Measurements from ENCODE around the gene GRAMD1B.
"Not testable (repeated sequence)": the region's sequence is repeated elsewhere in the genome, so short reads cannot be mapped to it uniquely, and the experiment has no call there.

The GRAMD1B gene

DNA sequence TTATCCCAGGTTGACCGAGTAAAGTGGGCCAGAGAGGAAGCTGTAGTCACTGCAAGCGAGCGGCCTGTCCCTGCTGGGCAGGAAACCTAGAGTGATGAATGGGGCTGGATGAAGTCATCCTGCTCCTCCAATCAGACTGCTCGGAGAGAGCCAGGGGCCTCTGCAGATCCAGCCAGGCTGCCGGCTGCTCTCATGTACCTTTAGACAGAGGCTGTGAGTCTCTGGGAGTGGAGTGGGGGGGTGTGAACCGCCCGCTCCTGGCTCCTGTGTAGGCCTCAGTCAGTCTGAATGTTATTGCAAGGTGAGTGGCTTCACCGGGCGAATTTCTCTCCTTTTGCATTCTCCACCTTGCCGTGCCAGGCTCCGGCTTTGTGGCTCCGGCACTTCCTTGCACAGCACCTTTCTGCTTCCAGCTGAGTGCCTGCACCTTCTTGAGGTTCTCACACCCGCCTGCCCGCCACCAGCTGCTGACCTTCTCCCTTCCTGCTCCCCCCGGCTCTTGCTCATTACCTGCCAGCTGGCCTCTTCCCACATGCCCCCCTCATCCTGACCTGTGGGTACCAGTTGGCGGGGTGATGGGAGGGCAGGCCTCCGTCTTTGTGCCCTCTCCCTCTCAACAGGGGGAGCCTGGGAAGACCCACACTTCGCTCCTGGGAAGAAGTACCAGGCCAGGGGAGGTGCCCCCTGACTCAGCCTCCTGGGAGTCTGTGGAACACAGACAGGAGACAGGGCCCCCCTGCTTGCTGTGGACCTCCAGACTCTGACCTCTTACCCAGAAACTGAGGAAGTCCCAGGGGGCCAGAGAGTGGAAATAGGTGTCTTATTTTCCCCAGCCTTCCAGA is 79.9 kb downstream of the GRAMD1B start:
- peak; percentile 75 for DNase-seq (ENCODE audit: low read depth)

DNA sequence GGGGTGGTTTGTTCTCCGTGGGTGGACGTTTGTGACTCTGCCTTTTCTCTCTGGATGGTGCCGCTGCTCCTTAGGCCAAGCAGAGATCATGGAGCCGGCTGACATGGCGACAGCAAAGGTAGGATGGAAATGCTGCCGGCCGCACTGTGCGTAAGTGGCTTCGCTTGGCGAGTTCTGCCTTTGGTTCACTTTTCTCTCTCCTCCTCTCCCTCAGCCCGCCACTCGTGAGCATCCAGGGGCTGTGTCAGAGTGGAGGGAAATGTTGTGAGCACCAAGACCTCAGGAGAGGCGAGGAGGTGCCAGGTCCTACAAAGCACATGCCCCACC is 80.5 kb downstream of the GRAMD1B start:
- DNase-seq (ENCODE audit: low read depth), result no peak

DNA sequence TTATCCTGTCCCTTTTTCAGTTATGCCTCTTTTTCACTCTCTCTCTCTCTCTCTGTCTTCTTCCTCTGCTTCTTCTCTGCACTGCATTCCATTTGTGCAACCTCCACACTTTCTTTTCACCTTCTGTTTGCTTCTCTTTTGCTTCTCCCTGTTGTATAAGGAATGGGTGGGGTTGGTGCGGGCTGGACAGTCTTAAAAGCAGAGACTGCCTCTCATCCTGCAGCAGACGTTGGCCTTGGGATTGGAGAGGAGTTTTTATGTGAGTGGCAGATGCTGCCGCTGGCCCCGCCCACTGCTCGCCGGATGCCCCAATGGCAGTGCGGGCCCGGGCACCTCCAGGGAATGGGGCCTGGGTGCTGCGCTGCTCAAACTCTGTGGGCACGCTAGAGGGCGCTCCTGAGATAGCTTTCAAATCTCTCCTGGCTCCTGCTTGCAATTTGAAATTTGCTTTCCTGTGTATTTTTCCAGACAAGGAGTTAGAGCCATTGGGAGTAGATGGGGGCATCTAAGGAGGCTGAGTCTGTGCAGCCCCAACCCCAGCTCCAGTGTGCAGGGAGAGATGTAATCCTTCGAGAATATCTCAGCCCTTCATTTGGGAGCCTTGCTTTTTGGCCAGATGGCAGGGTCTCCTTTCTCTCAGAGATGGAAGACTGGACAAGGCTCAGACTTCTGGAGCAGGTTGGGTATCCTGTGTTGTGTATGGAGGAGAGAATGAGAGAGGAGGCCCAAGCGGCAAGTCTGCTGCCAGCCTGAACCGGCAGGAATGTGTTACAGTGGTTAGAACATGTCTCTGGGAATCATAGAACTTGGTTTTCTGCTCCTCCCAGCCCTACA is 81.2 kb downstream of the GRAMD1B start:
- DNase-seq (ENCODE audit: low read depth), result peak; percentile 86

DNA sequence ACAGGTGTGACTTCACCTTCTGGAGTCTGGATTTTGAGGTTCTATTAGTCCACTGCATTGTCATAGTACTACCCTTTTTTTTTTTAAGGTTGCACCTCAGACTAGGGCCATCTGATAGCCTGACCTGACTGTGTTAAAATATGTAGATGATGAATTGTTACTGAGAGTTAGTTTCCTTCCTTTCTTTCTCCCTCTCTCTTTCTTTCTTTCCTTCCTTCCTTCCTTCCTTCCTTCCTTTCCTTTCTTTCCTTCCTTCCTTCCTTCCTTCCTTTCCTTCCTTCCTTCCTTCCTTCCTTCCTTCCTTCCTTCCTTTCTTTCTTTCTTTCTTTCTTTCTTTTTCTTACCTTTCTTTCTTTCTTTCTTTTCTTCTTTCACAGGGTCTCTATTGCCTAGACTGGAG is 83.2 kb downstream of the GRAMD1B start:
- DNase-seq (ENCODE audit: low read depth), result not testable (repeated sequence)

DNA sequence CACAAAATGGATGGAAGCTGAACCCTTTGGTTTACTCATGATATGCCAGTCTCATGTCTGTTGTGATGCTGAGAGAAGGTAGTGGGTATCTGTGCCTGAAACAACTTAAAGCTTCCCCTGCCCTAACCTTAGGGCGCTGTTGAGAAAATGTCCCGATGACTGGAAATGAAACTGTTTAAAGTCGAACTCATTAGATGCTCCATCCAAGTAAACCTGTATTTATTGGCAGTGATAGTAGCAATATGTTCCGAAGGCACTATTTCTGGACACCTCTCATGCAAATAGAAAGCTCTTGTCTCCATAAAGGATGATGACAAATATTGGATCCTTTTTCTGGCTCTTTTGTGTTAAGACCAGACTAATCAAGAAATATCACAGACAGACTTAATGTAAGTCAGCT is 86.2 kb downstream of the GRAMD1B start:
- no peak for DNase-seq (ENCODE audit: low read depth)

DNA sequence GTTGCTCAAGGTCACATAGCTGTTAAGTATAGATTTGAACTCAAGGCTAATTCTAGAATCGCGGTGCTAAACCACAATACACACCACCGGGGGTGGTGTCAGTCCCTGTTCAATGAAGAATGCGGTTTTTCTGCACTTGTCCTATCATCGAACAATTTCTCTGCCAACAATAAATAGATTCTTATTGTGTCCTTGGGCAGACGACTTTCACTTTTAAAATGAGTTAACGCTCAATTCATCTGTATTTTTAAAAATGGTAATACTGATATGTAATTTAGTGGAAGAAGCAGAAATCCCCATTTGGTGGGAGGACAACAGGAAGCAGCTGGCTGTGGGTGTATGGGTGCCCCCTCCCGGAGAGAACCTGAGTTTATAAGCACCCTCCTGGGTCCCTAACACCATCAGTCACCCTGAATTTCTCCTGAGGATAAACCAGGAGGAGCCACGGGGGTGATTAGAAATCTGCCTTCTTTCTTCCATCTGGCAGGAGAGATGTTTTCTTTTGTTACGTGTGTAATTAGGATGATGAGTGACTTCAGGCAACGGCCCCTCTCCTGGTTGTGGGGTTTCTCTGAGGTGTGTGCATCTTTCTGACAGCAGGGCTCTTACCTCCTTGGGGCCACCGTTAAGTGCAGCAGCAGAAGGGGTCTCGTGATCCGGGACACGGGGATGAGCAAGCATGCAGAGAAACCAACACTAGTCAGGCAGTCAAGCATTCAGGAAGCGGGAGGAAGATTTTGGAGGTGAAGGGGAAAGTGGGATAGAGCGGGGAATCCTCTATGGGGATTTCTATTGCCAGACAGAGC is 87.7 kb downstream of the GRAMD1B start:
- no peak for DNase-seq (ENCODE audit: low read depth)

DNA sequence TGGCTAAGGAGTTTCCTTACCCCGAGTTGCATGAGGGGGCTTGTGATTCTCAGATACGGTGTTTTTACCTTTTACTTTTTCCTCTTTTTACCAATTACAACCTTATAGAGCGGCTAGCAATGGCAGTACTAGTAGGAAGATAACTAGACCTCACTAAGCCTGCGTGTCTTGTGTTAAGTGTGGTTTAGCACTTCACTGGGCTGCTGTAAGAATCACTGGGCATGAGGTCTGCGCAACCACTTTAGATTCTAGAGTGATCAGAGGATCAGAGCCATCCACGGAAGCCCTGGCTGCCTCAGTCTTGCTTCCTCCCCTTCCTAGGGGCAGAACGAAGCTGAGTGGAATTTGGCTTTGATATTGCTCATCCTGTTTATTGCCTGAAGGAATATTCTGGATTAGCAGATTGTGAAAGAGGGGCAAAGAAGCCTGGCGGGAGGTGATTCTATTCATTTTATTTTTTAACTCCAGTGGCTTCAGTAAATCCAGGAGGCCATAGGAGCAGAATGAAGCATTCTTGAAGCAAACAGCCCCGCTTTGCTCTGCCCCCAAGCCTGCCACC is 88.5 kb downstream of the GRAMD1B start:
- no peak for DNase-seq (ENCODE audit: low read depth)

DNA sequence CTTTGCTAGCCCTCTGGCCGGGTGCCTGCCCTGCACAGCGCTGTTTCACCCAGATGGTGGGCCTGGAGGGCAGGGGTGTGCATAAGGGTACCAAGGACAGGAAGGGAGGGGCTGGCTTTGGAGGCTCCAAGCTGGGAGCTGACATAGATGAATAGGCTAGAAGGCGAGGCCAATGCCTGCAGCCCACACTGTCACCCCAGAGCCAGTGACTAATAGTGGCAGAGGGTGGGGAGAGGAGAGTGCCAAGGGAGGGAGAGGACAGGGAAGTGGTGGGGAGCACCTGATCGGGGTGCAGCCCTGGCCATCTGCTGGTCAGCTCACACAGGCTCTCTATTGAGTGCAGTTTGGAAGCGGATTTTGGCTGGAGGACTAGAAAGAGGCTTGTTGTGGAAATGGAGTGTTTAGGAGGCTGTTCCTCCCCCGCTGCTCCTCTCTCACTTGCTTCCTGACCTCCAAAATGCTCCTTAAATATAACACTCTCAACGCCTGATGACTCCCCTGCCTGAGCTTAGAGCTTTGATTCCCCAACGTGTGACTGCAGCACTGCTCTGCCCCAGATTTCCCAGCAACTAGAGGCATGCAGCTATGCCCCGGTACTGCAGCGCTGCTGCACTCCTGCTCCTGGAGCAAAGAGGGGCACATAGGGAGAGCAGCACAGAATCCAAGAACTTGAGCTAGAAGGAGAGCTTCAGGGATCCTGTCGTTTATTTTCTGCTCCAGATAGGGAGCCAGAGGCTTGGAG is 89.2 kb downstream of the GRAMD1B start:
- DNase-seq (ENCODE audit: low read depth), result no peak

DNA sequence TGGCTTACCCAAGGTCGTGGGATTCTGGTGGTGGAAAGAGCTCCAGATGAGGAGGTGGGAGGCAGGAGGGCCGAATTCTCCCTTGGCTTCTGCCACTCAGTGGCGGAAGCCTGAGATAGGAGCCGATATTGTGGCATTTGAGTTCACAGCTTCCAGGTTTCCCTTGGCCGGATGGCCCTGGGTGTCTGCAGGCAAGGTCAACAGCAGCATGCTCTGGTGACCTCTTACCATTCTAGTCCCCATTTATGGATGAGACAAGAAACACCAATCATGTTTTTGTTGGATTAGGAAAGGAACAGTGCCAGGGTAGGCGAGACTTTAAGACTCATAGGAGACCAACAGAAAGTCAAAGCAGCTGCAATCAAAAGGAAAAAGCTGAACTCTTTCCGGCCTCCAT is 89.7 kb downstream of the GRAMD1B start:
- DNase-seq (ENCODE audit: low read depth), result no peak

DNA sequence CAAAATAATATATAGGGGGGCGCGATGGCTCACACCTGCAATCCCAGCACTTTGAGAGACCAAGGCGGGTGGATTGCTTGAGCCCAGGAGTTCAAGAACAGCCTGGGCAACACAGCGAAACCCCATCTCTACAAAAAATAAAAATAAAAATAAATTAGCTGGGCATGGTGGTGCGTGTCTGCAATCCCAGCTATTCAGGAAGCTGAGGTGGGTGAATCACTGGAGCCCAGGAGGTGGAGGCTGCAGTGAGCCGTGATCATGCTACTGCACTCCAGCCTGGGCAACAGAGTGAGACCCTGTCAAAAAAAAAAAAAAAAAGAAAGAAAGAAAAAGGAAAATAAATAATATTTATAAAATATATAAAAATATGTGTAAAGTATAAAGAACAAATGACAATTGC is 90.4 kb downstream of the GRAMD1B start:
- not testable (repeated sequence) for DNase-seq (ENCODE audit: low read depth)

DNA sequence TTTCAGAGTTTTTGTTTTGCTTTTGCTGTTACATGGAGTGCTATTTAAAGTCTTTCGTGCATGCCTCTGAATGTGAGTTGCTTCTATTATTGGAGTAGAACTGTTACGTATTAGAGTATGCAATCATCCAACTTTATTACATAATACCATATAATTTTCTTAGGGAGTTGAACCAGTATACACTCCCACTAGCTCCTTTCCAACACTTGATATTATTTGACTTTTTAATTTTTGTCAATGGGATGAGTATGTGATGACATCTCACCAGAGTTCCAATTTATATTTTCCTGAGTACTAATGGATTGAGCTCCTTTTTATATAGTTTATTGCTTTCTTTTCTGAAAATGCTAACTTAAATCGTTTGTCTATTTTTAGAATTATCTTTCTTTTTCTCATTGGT is 90.9 kb downstream of the GRAMD1B start:
- no peak for DNase-seq (ENCODE audit: low read depth)

DNA sequence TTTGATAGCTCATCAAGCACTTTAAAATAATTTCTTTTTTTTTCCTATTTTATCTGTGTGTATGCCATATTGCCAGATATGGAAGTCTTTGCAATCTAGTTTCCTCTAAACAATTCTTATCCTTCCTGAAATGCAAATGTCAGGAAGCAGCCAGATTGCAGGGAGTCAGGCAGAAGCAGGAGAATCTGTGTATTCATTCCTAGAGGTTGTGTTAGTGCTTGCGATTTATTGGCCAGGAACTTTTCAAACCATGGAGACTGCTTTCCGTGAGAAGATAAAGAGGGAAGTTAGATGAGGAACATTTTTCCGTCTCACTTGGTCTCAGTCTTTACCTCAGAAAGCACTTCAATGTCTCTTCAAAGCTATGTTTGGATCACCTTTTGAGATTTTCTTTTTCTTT is 91.9 kb downstream of the GRAMD1B start:
- no peak for DNase-seq (ENCODE audit: low read depth)

DNA sequence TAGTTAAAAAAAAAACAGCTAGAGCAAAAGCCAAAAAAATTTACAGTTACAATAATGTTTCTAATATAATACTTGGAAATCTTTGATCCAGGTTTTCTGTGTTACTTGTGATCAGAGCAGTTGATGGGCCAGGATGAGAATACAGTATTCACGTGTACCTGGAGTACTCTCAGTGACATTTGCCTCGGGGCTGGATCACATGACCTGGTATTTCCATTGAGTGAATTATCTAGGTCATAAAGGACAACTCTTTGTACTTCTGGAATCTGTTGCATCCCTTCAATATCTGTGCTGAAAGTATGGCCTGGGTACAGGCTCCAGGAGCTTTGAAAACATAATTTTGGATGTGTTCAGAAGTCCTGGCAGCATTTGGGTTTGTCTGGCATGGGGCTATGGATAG is 93.5 kb downstream of the GRAMD1B start:
- DNase-seq (ENCODE audit: low read depth), result no peak

DNA sequence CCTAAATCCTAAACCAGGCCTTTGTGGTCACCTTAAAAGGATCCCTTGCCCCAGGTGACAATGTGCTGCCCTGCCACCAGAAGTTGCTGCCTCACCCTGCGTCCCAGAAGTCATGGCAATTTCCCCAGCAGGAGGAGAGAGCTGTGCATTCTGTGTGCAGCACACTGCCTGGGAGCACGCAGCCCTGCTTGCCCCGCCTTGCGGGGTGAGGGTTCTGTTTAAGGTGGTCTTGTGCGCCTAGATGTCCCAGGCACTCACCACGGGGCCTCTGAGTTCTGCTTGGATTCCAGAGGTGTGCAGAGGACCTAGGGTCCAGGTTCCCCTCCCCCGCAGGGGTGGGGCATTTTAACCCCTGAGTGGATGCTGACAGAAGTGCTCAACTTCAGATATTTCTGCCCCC is 95.0 kb downstream of the GRAMD1B start:
- no peak for DNase-seq (ENCODE audit: low read depth)

DNA sequence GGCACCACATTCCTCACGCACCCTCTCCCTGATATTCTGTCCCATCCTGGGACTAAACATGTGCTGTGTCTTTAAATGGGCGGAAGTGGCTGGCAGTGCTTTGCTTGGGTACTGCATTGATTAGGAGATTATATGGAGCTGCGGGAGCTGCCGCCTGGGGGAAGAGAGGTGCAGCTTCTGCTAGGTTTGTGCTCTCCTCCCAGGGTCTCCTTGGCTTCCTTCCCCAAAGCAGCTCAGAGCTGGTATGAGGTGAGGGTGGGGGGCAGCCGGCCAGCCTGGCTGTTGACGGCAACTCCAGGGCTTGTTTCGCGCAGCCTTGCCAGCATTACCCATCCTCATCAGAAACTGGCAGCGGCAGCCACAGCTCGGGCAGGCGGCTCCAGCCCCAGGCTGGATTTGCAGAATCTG is 95.4 kb downstream of the GRAMD1B start:
- DNase-seq (ENCODE audit: low read depth), result no peak

DNA sequence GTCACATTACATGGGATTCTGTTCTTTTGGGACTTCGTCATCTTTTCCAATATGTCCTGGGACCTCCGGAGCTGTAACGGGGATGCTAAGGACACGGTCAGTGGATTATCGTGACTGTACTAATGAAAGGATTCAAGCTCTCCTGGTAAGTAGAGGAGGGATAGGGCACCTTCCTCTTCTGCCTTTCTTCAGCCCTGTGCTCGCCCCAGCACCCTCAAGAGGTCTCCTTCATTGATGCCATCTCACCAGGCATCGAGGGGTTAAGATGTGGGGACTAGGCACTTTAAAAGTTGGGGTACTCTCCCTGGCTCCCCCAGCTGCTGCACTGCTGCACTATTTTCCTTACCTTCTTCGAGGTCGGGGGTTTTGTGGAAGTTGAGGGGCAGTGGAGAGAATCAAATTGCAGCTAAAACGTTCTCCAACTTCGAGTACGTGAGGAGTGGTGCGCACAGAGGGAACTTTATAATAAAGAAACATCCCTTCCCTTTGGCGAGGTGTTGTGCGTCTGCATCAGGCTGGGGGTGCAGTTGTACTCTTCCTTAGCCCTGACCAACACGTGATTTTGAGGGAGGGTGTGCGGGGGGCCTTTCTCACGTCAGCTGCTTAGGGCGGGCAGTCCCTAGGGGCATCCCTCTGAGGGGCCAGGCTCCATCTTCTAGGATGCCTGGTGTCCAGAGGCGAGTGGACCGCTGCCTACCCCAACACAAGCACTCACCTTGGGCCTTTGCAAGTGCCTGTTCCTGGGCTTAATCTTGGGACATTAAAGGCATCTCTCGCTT is 96.1 kb downstream of the GRAMD1B start:
- no peak for DNase-seq (ENCODE audit: low read depth)

DNA sequence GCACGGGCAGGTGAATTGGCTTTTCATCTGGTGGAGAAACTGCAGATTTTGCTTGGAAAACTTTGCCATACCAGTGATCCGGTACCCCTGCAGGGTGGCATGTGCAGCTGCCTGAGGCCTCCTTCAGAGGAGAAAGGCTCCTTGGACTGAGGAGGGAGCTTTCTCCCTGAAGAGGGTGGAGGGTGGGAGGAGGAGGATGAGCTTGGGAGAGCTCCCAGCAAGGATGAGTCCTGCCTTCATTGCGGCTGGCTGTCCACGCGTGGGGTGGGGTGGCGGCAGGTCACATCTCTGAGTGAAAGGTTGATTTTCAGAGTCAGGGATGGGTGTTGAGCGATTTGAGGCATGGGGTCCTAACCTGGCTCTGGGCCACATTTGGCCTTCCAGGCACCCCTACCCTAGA is 96.8 kb downstream of the GRAMD1B start:
- no peak for DNase-seq (ENCODE audit: low read depth)

DNA sequence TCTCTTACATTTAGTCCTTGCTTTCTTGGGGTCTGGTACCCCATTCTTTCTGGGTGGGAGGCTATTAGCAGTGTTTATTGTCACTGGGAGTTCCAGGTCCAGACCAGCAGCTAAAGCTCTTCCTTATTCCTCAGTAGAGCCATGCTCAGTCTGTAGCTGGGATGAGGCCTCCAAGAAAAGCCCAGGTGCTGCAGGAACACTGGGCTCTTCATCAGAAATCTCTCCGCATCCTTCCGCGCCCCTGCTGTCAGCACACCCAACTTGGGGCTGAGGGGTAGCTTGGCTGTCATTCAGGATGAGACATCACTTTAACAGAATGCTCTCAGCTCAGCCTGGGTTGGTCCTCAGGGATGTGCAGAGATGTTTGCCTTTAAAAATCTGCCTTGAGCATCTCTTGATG is 97.5 kb downstream of the GRAMD1B start:
- no peak for DNase-seq (ENCODE audit: low read depth)

DNA sequence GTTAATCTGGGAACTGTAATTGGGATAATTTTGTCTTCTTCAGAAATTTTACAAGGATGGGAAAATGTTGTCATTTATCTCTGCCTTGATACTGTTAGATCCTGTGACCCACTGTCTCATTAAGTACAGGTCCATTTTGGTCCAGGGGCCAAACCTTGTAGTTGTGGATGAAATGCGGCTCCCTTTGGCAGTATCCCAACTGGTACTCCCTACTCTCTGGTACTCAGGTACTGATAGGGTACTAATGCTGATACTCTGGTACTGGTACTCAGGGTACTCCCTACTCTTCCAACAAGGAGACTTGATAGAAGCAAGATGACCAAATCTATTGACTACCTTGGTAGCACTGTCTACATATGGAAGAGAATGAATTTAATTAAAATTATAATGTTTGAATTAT is 97.9 kb downstream of the GRAMD1B start:
- DNase-seq (ENCODE audit: low read depth), result no peak

DNA sequence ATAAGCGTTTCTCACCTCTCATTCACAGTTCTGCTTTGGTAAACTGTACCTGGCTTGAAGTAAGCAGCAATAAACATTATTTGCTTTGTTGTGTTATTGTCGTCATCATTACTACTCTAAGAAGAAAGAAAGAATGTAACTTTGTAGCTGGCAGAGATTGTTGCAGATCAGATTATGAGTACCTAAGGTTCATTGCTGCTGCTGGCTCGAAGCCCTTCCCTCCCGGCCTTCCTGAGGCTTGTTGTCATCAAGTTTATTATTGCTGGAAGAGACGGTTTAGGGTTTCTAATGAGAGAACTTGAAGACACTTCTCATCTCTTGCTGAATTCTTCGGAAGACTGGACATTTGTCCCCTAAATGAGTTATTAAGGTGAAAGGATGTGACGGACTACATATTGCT is 101.3 kb downstream of the GRAMD1B start:
- no peak for DNase-seq (ENCODE audit: low read depth)

DNA sequence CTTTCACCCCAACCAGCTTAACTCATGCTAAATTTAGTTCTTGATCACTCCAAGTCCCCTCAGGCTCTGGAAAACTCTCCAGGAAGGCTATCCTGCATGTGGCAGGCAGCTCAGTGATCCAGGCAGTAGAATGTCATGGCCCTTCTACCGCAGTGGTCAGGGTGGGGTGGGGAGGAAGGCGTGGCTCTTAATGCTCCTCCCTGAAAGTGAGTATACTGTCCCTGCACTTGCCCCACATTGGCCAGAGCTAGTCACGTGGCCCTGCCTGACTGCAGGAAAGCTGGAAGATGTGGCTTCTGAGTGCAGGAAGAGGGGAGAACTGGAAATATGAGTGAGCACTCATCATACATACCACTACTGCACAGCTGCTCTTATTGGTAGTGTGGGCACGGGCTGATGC is 102.1 kb downstream of the GRAMD1B start:
- no peak for DNase-seq (ENCODE audit: low read depth)

All from iris pigment epithelial cell (primary cell).